H1 (cell line): ENCODE results near the gene KCNK15. TPM values are rescaled to one million over a fixed set of nuclear protein-coding genes. Genes with fewer than 3 reads are reported as not detected.

Experiments used
- CTCF ChIA-PET: fragments of 300-600 bp; sonication (Branson Sonifier 250); formaldehyde crosslinking; loops from one replicate; lab custom pipeline; 2021; ENCODE audit not compliant: partially characterized antibody; lab: Charles Lee
- POLR2A ChIA-PET: fragments of 300-600 bp; sonication (Branson Sonifier 250); formaldehyde crosslinking; loops from one replicate; lab custom pipeline; 2021; ENCODE audit warnings: inconsistent platforms; ENCODE audit not compliant: partially characterized antibody; lab: Charles Lee
- DNase-seq, 2 experiments: peaks; one replicate each; pipeline versions ENCODE4 v3.0.0 to v3.0.0-alpha.2; 2010 to 2022; ENCODE audit warnings: low spot score in 2 of 2, low read depth in 1 of 2, mixed read lengths in 1 of 2
- FAIRE-seq: peaks from 2 replicates; lab custom pipeline; 2011; peaks lifted over from hg19 to GRCh38; lab: Jason Lieb, UNC
- H2AFZ ChIP-seq: 2 replicates; pipeline ENCODE4 v1.8.1; 2012; ENCODE audit warnings: low read length, inconsistent platforms
- H2AK5ac ChIP-seq: 2 replicates; pipeline ENCODE4 v1.6.1; 2013; ENCODE audit warnings: low read depth, low read length
- H2BK120ac ChIP-seq: replicated peaks from 2 replicates; pipeline ENCODE3; 2013; ENCODE audit warnings: low read depth, low read length, inconsistent platforms
- H2BK12ac ChIP-seq: 2 replicates; pipeline ENCODE4 v1.6.1; 2013; ENCODE audit warnings: low read depth, low read length
- H2BK15ac ChIP-seq: 2 replicates; pipeline ENCODE4 v1.6.1; 2013; ENCODE audit warnings: low read length
- H2BK20ac ChIP-seq: 2 replicates; pipeline ENCODE4 v1.6.1; 2013; ENCODE audit warnings: low read length
- H2BK5ac ChIP-seq: 2 replicates; pipeline ENCODE4 v1.6.1; 2013; ENCODE audit warnings: low read depth, low read length
- H3K14ac ChIP-seq: 2 replicates; pipeline ENCODE4 v1.6.1; 2013; ENCODE audit warnings: inconsistent platforms; ENCODE audit not compliant: insufficient read length
- H3K18ac ChIP-seq: 2 replicates; pipeline ENCODE4 v1.6.1; 2013; ENCODE audit warnings: low read length; ENCODE audit errors: extremely low read depth
- H3K23ac ChIP-seq: 2 replicates; pipeline ENCODE4 v1.6.1; 2013; ENCODE audit warnings: inconsistent platforms; ENCODE audit not compliant: insufficient read length
- H3K23me2 ChIP-seq: 2 replicates; pipeline ENCODE4 v1.6.1; 2013; ENCODE audit warnings: low read depth, low read length
- H3K27ac ChIP-seq: 2 replicates; pipeline ENCODE4 v1.6.1; 2011; ENCODE audit warnings: low read depth, low read length, inconsistent platforms
- H3K27me3 ChIP-seq, 4 experiments: replicated peaks in 1 of 4; 1 replicate in 1 of 4; 2 replicates in 3 of 4; pipeline versions ENCODE4 v1.6.1 to v1.8.1; 2011 to 2013; ENCODE audit warnings: low read length in 3 of 4, mild to moderate bottlenecking in 3 of 4, inconsistent platforms in 2 of 4, mixed read lengths in 2 of 4, moderate library complexity in 1 of 4; ENCODE audit not compliant: control insufficient read depth in 3 of 4, insufficient read depth in 3 of 4; ENCODE audit errors: extremely low read depth in 1 of 4
- H3K36me3 ChIP-seq, 4 experiments: 2 replicates each; pipeline versions ENCODE4 v1.6.1 to v1.8.1; 2011 to 2013; ENCODE audit warnings: mild to moderate bottlenecking in 4 of 4, low read length in 3 of 4, moderate library complexity in 2 of 4, control low read depth in 1 of 4, inconsistent platforms in 1 of 4; ENCODE audit not compliant: insufficient read depth in 4 of 4, control insufficient read depth in 2 of 4
- H3K4ac ChIP-seq: replicated peaks from 2 replicates; pipeline ENCODE3; 2013; ENCODE audit warnings: low read length, low read depth, mixed read lengths, inconsistent platforms; ENCODE audit not compliant: insufficient read length
- H3K4me1 ChIP-seq, 4 experiments: replicated peaks in 1 of 4; 1 replicate in 1 of 4; 2 replicates in 3 of 4; pipeline versions ENCODE4 v1.6.1 to v1.8.1; 2011 to 2013; ENCODE audit warnings: low read length in 3 of 4, inconsistent platforms in 2 of 4, mixed read lengths in 1 of 4; ENCODE audit not compliant: insufficient read depth in 4 of 4, control insufficient read depth in 3 of 4
- H3K4me2 ChIP-seq, 2 experiments: 2 replicates each; pipeline versions ENCODE4 v1.6.1 to v1.8.1; 2011 to 2013; ENCODE audit warnings: low read depth in 2 of 2, low read length in 2 of 2, control low read depth in 1 of 2, inconsistent platforms in 1 of 2, mild to moderate bottlenecking in 1 of 2; ENCODE audit not compliant: insufficient read depth in 1 of 2
- H3K4me3 ChIP-seq, 4 experiments: fragments of 200-600, 300-600 bp in 1 of 4; sonication (generic), shearing (Covaris generic), sonication (Bioruptor Twin) in 1 of 4; 2 replicates each; pipeline versions ENCODE4 v1.5.1 to v1.8.1; 2011 to 2016; ENCODE audit warnings: low read length in 4 of 4, low read depth in 3 of 4, control low read depth in 2 of 4, inconsistent platforms in 2 of 4, mild to moderate bottlenecking in 2 of 4, mixed read lengths in 1 of 4, moderate library complexity in 1 of 4; ENCODE audit not compliant: insufficient read depth in 2 of 4; ENCODE audit errors: extremely low read depth in 1 of 4
- H3K56ac ChIP-seq: replicated peaks from 2 replicates; pipeline ENCODE3; 2013; ENCODE audit warnings: low read depth, mild to moderate bottlenecking, mixed read lengths, low read length, inconsistent platforms; ENCODE audit not compliant: insufficient read length
- H3K79me1 ChIP-seq: 2 replicates; pipeline ENCODE4 v1.6.1; 2013; ENCODE audit warnings: low read depth, low read length, control low read depth
- H3K79me2 ChIP-seq, 2 experiments: 2 replicates each; pipeline versions ENCODE4 v1.6.1 to v1.8.1; 2012 to 2013; ENCODE audit warnings: low read length in 2 of 2, mild to moderate bottlenecking in 2 of 2, inconsistent platforms in 1 of 2; ENCODE audit not compliant: insufficient read depth in 2 of 2, control insufficient read depth in 1 of 2
- H3K9ac ChIP-seq, 4 experiments: replicated peaks in 1 of 4; 1 replicate in 1 of 4; 2 replicates in 3 of 4; pipeline versions ENCODE4 v1.6.1 to v1.8.1; 2011 to 2013; ENCODE audit warnings: low read depth in 3 of 4, low read length in 3 of 4, control low read depth in 2 of 4, mild to moderate bottlenecking in 2 of 4, moderate library complexity in 2 of 4, inconsistent platforms in 1 of 4; ENCODE audit errors: extremely low read depth in 1 of 4
- H3K9me3 ChIP-seq, 2 experiments: 2 replicates each; pipeline versions ENCODE4 v1.6.1 to v1.8.1; 2012 to 2013; ENCODE audit warnings: mild to moderate bottlenecking in 2 of 2, moderate library complexity in 2 of 2, control low read depth in 1 of 2, inconsistent platforms in 1 of 2, low read depth in 1 of 2, low read length in 1 of 2, mixed read lengths in 1 of 2; ENCODE audit not compliant: insufficient read depth in 2 of 2
- H4K20me1 ChIP-seq, 2 experiments: replicated peaks in 1 of 2; 2 replicates each; pipeline versions ENCODE3 to v1.8.1; 2011 to 2013; ENCODE audit warnings: inconsistent platforms in 2 of 2, low read length in 2 of 2, mild to moderate bottlenecking in 1 of 2; ENCODE audit not compliant: insufficient read depth in 2 of 2, control insufficient read depth in 1 of 2
- H4K5ac ChIP-seq: 2 replicates; pipeline ENCODE4 v1.6.1; 2013; ENCODE audit warnings: low read length, low read depth, mixed read lengths, inconsistent platforms; ENCODE audit not compliant: insufficient read length
- H4K8ac ChIP-seq: 2 replicates; pipeline ENCODE4 v1.8.0; 2013; ENCODE audit warnings: mild to moderate bottlenecking, moderate library complexity, low read length, inconsistent platforms; ENCODE audit not compliant: insufficient read depth; ENCODE audit errors: extremely low read depth
- H4K91ac ChIP-seq: replicated peaks from 2 replicates; pipeline ENCODE3; 2013; ENCODE audit warnings: low read length, mixed read lengths, inconsistent platforms; ENCODE audit not compliant: insufficient read length
- JUND ChIP-seq: IDR thresholded peaks from 2 replicates; pipeline ENCODE4 v1.6.1; 2011; ENCODE audit warnings: mild to moderate bottlenecking, improper control_type of control experiment, low read length
- MAFK ChIP-seq: IDR thresholded peaks from 2 replicates; pipeline ENCODE4 v1.6.1; 2012; ENCODE audit warnings: low read depth, mild to moderate bottlenecking, improper control_type of control experiment, low read length
- POLR2A ChIP-seq, 2 experiments: IDR thresholded peaks; 1 replicate in 1 of 2; 2 replicates in 1 of 2; pipeline ENCODE4 v1.6.1; 2011; ENCODE audit warnings: low read depth in 2 of 2, low read length in 2 of 2, mild to moderate bottlenecking in 2 of 2; ENCODE audit errors: control extremely low read depth in 1 of 2
- POU5F1 ChIP-seq: IDR thresholded peaks from 2 replicates; pipeline ENCODE4 v1.6.1; 2011; ENCODE audit warnings: low read depth, mild to moderate bottlenecking, low read length, moderate library complexity
- SIN3A ChIP-seq, 2 experiments: IDR thresholded peaks in 1 of 2; conservative IDR thresholded peaks in 1 of 2; 2 replicates each; pipeline ENCODE4 v1.6.1; 2011 to 2012; ENCODE audit warnings: low read length in 2 of 2, improper control_type of control experiment in 1 of 2, low read depth in 1 of 2, mild to moderate bottlenecking in 1 of 2
- SP1 ChIP-seq: IDR thresholded peaks from 2 replicates; pipeline ENCODE4 v1.6.1; 2011; ENCODE audit warnings: low read depth, low read length
- TAF1 ChIP-seq: IDR thresholded peaks from 2 replicates; pipeline ENCODE4 v1.6.1; 2011; ENCODE audit warnings: mild to moderate bottlenecking, low read depth, low read length
- WGBS, 2 experiments: shearing (Covaris generic) in 1 of 2; methylation state at CpG; one replicate each; pipeline versions ENCODE4 v1.1.6 to v1.1.7; 2013 to 2015; ENCODE audit warnings: low lambda C conversion rate in 2 of 2, mixed read lengths in 2 of 2, inconsistent platforms in 1 of 2, low coverage in 1 of 2, missing lambda C conversion rate in 1 of 2; ENCODE audit not compliant: insufficient replicate concordance in 2 of 2, insufficient coverage in 1 of 2, insufficient read length in 1 of 2; ENCODE audit errors: extremely low coverage in 1 of 2, missing lambda C conversion rate in 1 of 2; 5-methylcytosine and 5-hydroxymethylcytosine counted together
- polyA plus RNA-seq, 7 experiments: library from polyadenylated mRNA; depleted of rRNA in 3 of 7; stranded (reverse) in 5 of 7; unstranded in 2 of 7; fragments of >200 nt in 5 of 7; fragments of 200-250 nt in 2 of 7; gene quantifications; 1 replicate in 5 of 7; 2 replicates in 1 of 7; 4 replicates in 1 of 7; pipeline versions ENCODE4 v1.2.1 to v1.2.3, GENCODE V29; 2011 to 2013; ENCODE audit warnings: missing spikeins in 2 of 7, mixed read lengths in 2 of 7
- total RNA-seq: library from RNA; stranded (reverse); fragmentation: NEBNext Ultra II Directional; extraction: Animal tissue kit (Norgen Biotek cat#: 25700); gene quantifications from 2 replicates; pipeline ENCODE4 v1.2.1, GENCODE V29; 2021

The KCNK15 gene
- total and polyA plus RNA-seq, 2 of the 8 experiments (the other 6 are each of a cell fraction or from before 2014, with no cell fraction given), result 0.24 to 0.33 TPM

GRCh38 chr20:44742304-44743079 is 3.2 kb upstream of the KCNK15 start:
- FAIRE-seq, result no peak

More at GRCh38 chr20:44742304-44743079, 3.2 kb upstream of the KCNK15 start:
- H3K36me3 ChIP-seq, result no peaks in the 10 kb centered on the region
- DNase-seq, result no peak
- TF ChIP-seq JUND (no peak), TAF1 (no peak), POU5F1 (no peak), POLR2A (IDR thresholded peaks at IDR 0.05; ENCODE audit: control extremely low read depth in 1 of 2, low read depth in 2 of 2, low read length in 2 of 2) (no peak), MAFK (no peak), SP1 (no peak), SIN3A (conservative IDR thresholded peaks at IDR 0.05 in 1 of 2, IDR thresholded peaks at IDR 0.05 in 1 of 2; ENCODE audit: low read depth in 1 of 2, low read length in 2 of 2) (no peak)
- TF ChIP-seq, all 59 proteins: peak for 0
- no peak overlapping the region for H3K18ac ChIP-seq
- no peak overlapping the region for H4K5ac ChIP-seq
- ChIA-PET POLR2A (interaction anchor here (0.5 kb wide), 1 partner anchor 86 kb away, joined by 5 read pairs; no protein-coding TSS in a partner anchor), CTCF (interaction anchor here (0.6 to 15.1 kb wide), 11 partner anchors 8 to 167 kb away, joined by 3 to 256 read pairs (median 3); no protein-coding TSS in a partner anchor)
- H3K27ac ChIP-seq, result no peak overlapping the region
- 74% methylated on average over 14 of the region's 14 CpGs; no CpG with 5 or more reads in 1 of the 2 experiments for WGBS, 2 experiments
- no peak overlapping the region for H3K4me2 ChIP-seq
- no peak overlapping the region for H4K91ac ChIP-seq
- H2BK15ac ChIP-seq, result no peak overlapping the region
- no peaks in the 10 kb centered on the region for H3K9me3 ChIP-seq
- no peak overlapping the region for H2AK5ac ChIP-seq
- H3K14ac ChIP-seq, result no peak overlapping the region
- no peak overlapping the region for H3K23ac ChIP-seq
- peaks cover 0 to 7% (median 3%) of the 10 kb centered on the region in 4 experiments; a peak in 4 of 7 replicates for H3K4me1 ChIP-seq
- no peak overlapping the region for H2BK20ac ChIP-seq
- H3K56ac ChIP-seq, result no peak overlapping the region
- no peak overlapping the region for H2BK5ac ChIP-seq
- no peak overlapping the region for H2BK12ac ChIP-seq
- H3K23me2 ChIP-seq, result peaks cover 11% of the 10 kb centered on the region; the same call in 1 of the 2 replicates
- no peaks in the 10 kb centered on the region for H4K20me1 ChIP-seq
- no peak overlapping the region for H2AFZ ChIP-seq
- no peak overlapping the region for H3K9ac ChIP-seq
- H2BK120ac ChIP-seq, result no peak overlapping the region
- peaks cover 2 to 40% (median 26%) of the 10 kb centered on the region in 4 experiments for H3K27me3 ChIP-seq
- H3K4me3 ChIP-seq, result no peak overlapping the region
- H3K4ac ChIP-seq, result no peak overlapping the region
- no peaks in the 10 kb centered on the region for H3K79me1 ChIP-seq
- H4K8ac ChIP-seq, result no peak overlapping the region
- no peaks in the 10 kb centered on the region for H3K79me2 ChIP-seq
